K562 (cell line): ENCODE results near the gene MYRFL. TPM values are rescaled to one million over a fixed set of nuclear protein-coding genes. Genes with fewer than 3 reads are reported as not detected.

Experiments
- ATAC-seq: fragments of 200-7000 bp; cut with Tn5 transposase; 3 replicates; pipeline ENCODE4 v1.9.1; 2020; ENCODE audit warnings: moderate library complexity
- BruUV-seq: library from RNA; stranded (reverse); fragments of 400-500 nt; replicated peaks from 2 replicates; lab custom pipeline; 2021; lab: Mats Ljungman, UMichigan
- CTCF ChIA-PET: fragments of 300-600 bp; formaldehyde crosslinking; extraction: SDS; loops from one replicate; lab custom pipeline; 2021; ENCODE audit warnings: low intra/inter-chr PET ratio; lab: Yijun Ruan, JAX
- POLR2A ChIA-PET: fragments of 300-600, 350-650 bp; sonication (Branson Sonifier 250); formaldehyde crosslinking; extraction: SDS; loops from one replicate; lab custom pipeline; 2021; ENCODE audit warnings: antibody characterized with exemption, inconsistent platforms; lab: Yijun Ruan, JAX
- DNase-seq, 4 experiments: peaks; one replicate each; pipeline versions ENCODE4 v3.0.0 to v3.0.0-alpha.2; 2011 to 2018; ENCODE audit warnings: low spot score in 3 of 4, mixed read lengths in 3 of 4; ENCODE audit errors: extremely low read depth in 1 of 4
- FAIRE-seq: peaks from 2 replicates; lab custom pipeline; 2011; peaks lifted over from hg19 to GRCh38; lab: Jason Lieb, UNC
- H2AFZ ChIP-seq: 2 replicates; pipeline ENCODE4 v1.6.0; 2011; ENCODE audit warnings: low read depth, low read length, control low read depth, inconsistent platforms
- H3K27ac ChIP-seq: fragments of 200-600 bp; 3 replicates; pipeline ENCODE4 v1.8.0; 2011; ENCODE audit warnings: low read depth, mild to moderate bottlenecking, control low read depth, inconsistent platforms, low read length, moderate library complexity, mixed read lengths; ENCODE audit errors: extremely low read depth
- H3K27me3 ChIP-seq, 2 experiments: fragments of 300-600 bp in 1 of 2; 2 replicates in 1 of 2; 3 replicates in 1 of 2; pipeline versions ENCODE4 v1.6.0 to v1.8.0; 2011; ENCODE audit warnings: inconsistent platforms in 2 of 2, low read length in 2 of 2, mild to moderate bottlenecking in 1 of 2, mixed read lengths in 1 of 2, moderate library complexity in 1 of 2; ENCODE audit not compliant: control insufficient read depth in 2 of 2, insufficient read depth in 2 of 2
- H3K36me3 ChIP-seq: fragments of 300-600 bp; 3 replicates; pipeline ENCODE4 v1.8.0; 2011; ENCODE audit warnings: mild to moderate bottlenecking, low read length, inconsistent platforms; ENCODE audit not compliant: control insufficient read depth, insufficient read depth
- H3K4me1 ChIP-seq, 2 experiments: fragments of 200-600 bp in 1 of 2; replicated peaks in 1 of 2; 2 replicates in 1 of 2; 3 replicates in 1 of 2; pipeline versions ENCODE4 v1.5.1 to v1.8.0; 2011; ENCODE audit warnings: inconsistent platforms in 2 of 2, low read length in 2 of 2, mild to moderate bottlenecking in 1 of 2, mixed read lengths in 1 of 2, moderate library complexity in 1 of 2; ENCODE audit not compliant: control insufficient read depth in 2 of 2, insufficient read depth in 2 of 2
- H3K4me2 ChIP-seq: 2 replicates; pipeline ENCODE4 v1.6.1; 2011; ENCODE audit warnings: low read length, control low read depth, inconsistent platforms, mixed read lengths; ENCODE audit not compliant: insufficient read depth
- H3K4me3 ChIP-seq: fragments of 200-600 bp; sonication (generic), shearing (Covaris generic); 2 replicates; pipeline ENCODE4 v1.5.1; 2016; ENCODE audit warnings: control low read depth, inconsistent platforms
- H3K79me2 ChIP-seq: fragments of 200-600 bp; 3 replicates; pipeline ENCODE4 v1.8.0; 2011; ENCODE audit warnings: low read length, inconsistent platforms; ENCODE audit not compliant: control insufficient read depth, insufficient read depth
- H3K9ac ChIP-seq, 2 experiments: 2 replicates each; pipeline versions ENCODE4 v1.6.0 to v1.6.1; 2011; ENCODE audit warnings: low read depth in 2 of 2, low read length in 2 of 2, control low read depth in 1 of 2, inconsistent platforms in 1 of 2, mild to moderate bottlenecking in 1 of 2, mixed read lengths in 1 of 2; ENCODE audit not compliant: insufficient read depth in 1 of 2
- H3K9me1 ChIP-seq: one replicate; pipeline ENCODE4 v1.6.0; 2011; ENCODE audit warnings: inconsistent platforms, mild to moderate bottlenecking, low read length, moderate library complexity; ENCODE audit not compliant: control insufficient read depth, insufficient read depth
- H3K9me3 ChIP-seq: replicated peaks from 2 replicates; pipeline ENCODE4 v1.5.1; 2011; ENCODE audit warnings: low read depth, low read length, inconsistent platforms; ENCODE audit not compliant: control insufficient read depth, insufficient read depth
- H4K20me1 ChIP-seq: replicated peaks from 2 replicates; pipeline ENCODE4 v1.6.1; 2011; ENCODE audit warnings: low read length, inconsistent platforms, mixed read lengths; ENCODE audit not compliant: control insufficient read depth, insufficient read depth
- CREB5 ChIP-seq: fragments of 250-450 bp; sonication (Bioruptor Pico); IDR thresholded peaks from 2 replicates; pipeline ENCODE4 v1.5.0; 2020; ENCODE audit warnings: mild to moderate bottlenecking
- POLR2H ChIP-seq: IDR thresholded peaks from 2 replicates; pipeline ENCODE4 v1.6.1; 2016; ENCODE audit warnings: missing genetic modification characterization, low read depth, mild to moderate bottlenecking, control low read depth, missing compliant biosample characterization, moderate library complexity
- PTRF ChIP-seq: fragments of 450-650 bp; IDR thresholded peaks from 2 replicates; pipeline ENCODE4 v1.6.1; 2016; ENCODE audit warnings: mild to moderate bottlenecking, missing genetic modification characterization, missing compliant biosample characterization
- SMARCA5 ChIP-seq: fragments of 450-650 bp; IDR thresholded peaks from 2 replicates; pipeline ENCODE4 v1.6.1; 2016
- SMC3 ChIP-seq: conservative IDR thresholded peaks from 2 replicates; pipeline ENCODE4 v1.6.1; 2011; ENCODE audit warnings: low read depth, low read length, improper control_type of control experiment; ENCODE audit not compliant: insufficient read depth
- WGBS: fragments of 100-300 bp; shearing (Covaris generic); methylation state at CpG from one replicate; pipeline ENCODE4 v1.1.6; 2016; ENCODE audit warnings: low coverage, mixed read lengths; ENCODE audit not compliant: insufficient coverage; ENCODE audit errors: missing lambda C conversion rate; 5-methylcytosine and 5-hydroxymethylcytosine counted together
- in situ Hi-C: fragments of 300-500 bp; cut with MboI; formaldehyde crosslinking; loops from 4 replicates; pipeline ENCODE4 v1.15.0; 2018; ENCODE audit warnings: inconsistent platforms, mixed read lengths
- intact Hi-C: fragments of 100-400 bp; cut with micrococcal nuclease; formaldehyde crosslinking; loops from 2 replicates; pipeline ENCODE4 v1.14.2; 2022
- polyA plus RNA-seq, 8 experiments: library from polyadenylated mRNA; depleted of rRNA in 4 of 8; stranded (reverse) in 5 of 8; unstranded in 3 of 8; fragments of >200 nt; fragmentation: Nextera tagmentation in 2 of 8; fragmentation: Illumina TruSeq in 1 of 8; extraction: Ambion mirVana in 2 of 8; extraction: Trizol in 1 of 8; gene quantifications; 2 replicates each; pipeline versions ENCODE4 v1.2.1 to v1.2.3, GENCODE V29; 2011 to 2014; ENCODE audit warnings: inconsistent platforms in 1 of 8, missing spikeins in 1 of 8
- total RNA-seq, 7 experiments: library from RNA; depleted of rRNA in 6 of 7; stranded (reverse); fragments of >200 nt in 6 of 7; fragmentation: Illumina TruSeq in 2 of 7; extraction: Trizol in 2 of 7; gene quantifications; 2 replicates each; pipeline versions ENCODE4 v1.2.1 to v1.2.3, GENCODE V29; 2011 to 2021; ENCODE audit warnings: low replicate concordance in 1 of 7
- TF ChIP-seq, protein P1 (sequence below): fragments of 450-650 bp; IDR thresholded peaks from 2 replicates; pipeline ENCODE4 v1.6.1; 2016; ENCODE audit warnings: low read depth
- TF ChIP-seq, protein P2 (sequence below): fragments of 450-650 bp; IDR thresholded peaks from 2 replicates; pipeline ENCODE4 v1.6.1; 2018; ENCODE audit not compliant: partially characterized antibody

MYRFL gene
- total and polyA plus RNA-seq, 9 of the 15 experiments (the other 6 are each of a cell fraction or from before 2014, with no cell fraction given), result not detected

DNA sequence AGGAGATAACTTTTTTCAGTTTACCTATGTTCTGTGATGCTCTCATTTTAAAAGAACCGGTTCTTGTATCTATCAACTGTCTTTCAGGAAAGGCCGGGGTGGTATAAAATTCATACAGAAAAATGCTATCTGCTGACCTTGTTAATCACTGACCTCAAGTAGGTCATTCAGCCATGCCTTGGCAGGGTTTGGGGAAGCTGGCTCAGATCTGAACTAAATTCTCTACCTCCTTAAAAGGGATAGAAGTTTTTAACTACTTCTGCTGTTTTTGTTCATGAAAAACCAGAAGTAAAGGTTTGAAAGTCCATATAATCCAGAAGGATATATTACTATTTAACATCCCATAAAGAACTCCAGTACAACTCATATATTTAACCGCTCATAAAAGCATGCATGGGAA lies 10.1 kb downstream of the MYRFL start (continued):
- TF ChIP-seq, protein P1, sequence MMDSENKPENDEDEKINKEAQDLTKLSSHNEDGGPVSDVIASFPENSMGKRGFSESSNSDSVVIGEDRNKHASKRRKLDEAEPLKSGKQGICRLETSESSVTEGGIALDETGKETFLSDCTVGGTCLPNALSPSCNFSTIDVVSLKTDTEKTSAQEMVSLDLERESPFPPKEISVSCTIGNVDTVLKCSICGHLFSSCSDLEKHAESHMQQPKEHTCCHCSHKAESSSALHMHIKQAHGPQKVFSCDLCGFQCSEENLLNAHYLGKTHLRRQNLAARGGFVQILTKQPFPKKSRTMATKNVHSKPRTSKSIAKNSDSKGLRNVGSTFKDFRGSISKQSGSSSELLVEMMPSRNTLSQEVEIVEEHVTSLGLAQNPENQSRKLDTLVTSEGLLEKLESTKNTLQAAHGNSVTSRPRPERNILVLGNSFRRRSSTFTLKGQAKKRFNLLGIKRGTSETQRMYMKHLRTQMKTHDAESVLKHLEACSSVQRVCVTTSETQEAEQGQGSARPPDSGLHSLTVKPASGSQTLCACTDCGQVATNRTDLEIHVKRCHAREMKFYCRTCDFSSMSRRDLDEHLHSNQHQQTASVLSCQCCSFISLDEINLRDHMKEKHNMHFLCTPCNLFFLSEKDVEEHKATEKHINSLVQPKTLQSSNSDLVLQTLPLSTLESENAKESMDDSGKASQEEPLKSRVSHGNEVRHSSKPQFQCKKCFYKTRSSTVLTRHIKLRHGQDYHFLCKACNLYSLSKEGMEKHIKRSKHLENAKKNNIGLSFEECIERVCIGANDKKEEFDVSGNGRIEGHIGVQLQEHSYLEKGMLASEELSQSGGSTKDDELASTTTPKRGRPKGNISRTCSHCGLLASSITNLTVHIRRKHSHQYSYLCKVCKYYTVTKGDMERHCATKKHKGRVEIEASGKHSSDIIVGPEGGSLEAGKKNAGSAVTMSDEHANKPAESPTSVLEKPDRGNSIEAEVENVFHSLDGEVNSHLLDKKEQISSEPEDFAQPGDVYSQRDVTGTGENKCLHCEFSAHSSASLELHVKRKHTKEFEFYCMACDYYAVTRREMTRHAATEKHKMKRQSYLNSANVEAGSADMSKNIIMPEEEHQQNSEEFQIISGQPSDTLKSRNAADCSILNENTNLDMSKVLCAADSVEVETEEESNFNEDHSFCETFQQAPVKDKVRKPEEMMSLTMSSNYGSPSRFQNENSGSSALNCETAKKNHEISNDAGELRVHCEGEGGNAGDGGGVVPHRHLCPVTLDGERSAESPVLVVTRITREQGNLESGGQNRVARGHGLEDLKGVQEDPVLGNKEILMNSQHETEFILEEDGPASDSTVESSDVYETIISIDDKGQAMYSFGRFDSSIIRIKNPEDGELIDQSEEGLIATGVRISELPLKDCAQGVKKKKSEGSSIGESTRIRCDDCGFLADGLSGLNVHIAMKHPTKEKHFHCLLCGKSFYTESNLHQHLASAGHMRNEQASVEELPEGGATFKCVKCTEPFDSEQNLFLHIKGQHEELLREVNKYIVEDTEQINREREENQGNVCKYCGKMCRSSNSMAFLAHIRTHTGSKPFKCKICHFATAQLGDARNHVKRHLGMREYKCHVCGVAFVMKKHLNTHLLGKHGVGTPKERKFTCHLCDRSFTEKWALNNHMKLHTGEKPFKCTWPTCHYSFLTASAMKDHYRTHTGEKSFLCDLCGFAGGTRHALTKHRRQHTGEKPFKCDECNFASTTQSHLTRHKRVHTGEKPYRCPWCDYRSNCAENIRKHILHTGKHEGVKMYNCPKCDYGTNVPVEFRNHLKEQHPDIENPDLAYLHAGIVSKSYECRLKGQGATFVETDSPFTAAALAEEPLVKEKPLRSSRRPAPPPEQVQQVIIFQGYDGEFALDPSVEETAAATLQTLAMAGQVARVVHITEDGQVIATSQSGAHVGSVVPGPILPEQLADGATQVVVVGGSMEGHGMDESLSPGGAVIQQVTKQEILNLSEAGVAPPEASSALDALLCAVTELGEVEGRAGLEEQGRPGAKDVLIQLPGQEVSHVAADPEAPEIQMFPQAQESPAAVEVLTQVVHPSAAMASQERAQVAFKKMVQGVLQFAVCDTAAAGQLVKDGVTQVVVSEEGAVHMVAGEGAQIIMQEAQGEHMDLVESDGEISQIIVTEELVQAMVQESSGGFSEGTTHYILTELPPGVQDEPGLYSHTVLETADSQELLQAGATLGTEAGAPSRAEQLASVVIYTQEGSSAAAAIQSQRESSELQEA, result no peak
- TF ChIP-seq, all 486 proteins: peak for 0

GRCh38 chr12:69836015-69836414 lies 11.0 kb downstream of the MYRFL start:
- H3K4me1 ChIP-seq, result no peaks in the 10 kb centered on the region; a peak in 1 of 5 replicates
- no peak overlapping the region for H2AFZ ChIP-seq
- in situ Hi-C loops (no loop called here), intact Hi-C loops (no loop called here)
- H3K36me3 ChIP-seq, result no peaks in the 10 kb centered on the region
- H3K4me3 ChIP-seq, result no peak overlapping the region
- 3% methylated on average over 13 of the region's 13 CpGs for WGBS
- no peak overlapping the region for H3K9ac ChIP-seq
- H3K27me3 ChIP-seq, result peaks cover 9 to 11% of the 10 kb centered on the region in 2 experiments
- ATAC-seq, result no peak
- CTCF ChIA-PET, result no interaction called here
- H3K79me2 ChIP-seq, result no peaks in the 10 kb centered on the region
- FAIRE-seq, result no peak
- POLR2A ChIA-PET, result interaction anchor here (0.6 kb wide), 1 partner anchor 192 kb away, joined by 4 read pairs; no protein-coding TSS in a partner anchor
- H3K9me3 ChIP-seq, result no peaks in the 10 kb centered on the region
- BruUV-seq, result no TSS peak
- no peak overlapping the region for H3K27ac ChIP-seq
- H3K9me1 ChIP-seq, result no peaks in the 10 kb centered on the region
- H3K4me2 ChIP-seq, result no peak overlapping the region
- no peak for DNase-seq
- no peaks in the 10 kb centered on the region for H4K20me1 ChIP-seq
- no peak for TF ChIP-seq SMARCA5
- no peak for TF ChIP-seq PTRF
- TF ChIP-seq, protein P2, sequence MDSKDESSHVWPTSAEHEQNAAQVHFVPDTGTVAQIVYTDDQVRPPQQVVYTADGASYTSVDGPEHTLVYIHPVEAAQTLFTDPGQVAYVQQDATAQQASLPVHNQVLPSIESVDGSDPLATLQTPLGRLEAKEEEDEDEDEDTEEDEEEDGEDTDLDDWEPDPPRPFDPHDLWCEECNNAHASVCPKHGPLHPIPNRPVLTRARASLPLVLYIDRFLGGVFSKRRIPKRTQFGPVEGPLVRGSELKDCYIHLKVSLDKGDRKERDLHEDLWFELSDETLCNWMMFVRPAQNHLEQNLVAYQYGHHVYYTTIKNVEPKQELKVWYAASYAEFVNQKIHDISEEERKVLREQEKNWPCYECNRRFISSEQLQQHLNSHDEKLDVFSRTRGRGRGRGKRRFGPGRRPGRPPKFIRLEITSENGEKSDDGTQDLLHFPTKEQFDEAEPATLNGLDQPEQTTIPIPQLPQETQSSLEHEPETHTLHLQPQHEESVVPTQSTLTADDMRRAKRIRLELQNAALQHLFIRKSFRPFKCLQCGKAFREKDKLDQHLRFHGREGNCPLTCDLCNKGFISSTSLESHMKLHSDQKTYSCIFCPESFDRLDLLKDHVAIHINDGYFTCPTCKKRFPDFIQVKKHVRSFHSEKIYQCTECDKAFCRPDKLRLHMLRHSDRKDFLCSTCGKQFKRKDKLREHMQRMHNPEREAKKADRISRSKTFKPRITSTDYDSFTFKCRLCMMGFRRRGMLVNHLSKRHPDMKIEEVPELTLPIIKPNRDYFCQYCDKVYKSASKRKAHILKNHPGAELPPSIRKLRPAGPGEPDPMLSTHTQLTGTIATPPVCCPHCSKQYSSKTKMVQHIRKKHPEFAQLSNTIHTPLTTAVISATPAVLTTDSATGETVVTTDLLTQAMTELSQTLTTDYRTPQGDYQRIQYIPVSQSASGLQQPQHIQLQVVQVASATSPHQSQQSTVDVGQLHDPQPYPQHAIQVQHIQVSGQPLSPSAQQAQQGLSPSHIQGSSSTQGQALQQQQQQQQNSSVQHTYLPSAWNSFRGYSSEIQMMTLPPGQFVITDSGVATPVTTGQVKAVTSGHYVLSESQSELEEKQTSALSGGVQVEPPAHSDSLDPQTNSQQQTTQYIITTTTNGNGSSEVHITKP, result no peak
- TF ChIP-seq CREB5 (CRISPR knock-in tag), result no peak
- TF ChIP-seq SMC3, result no peak
- no peak for TF ChIP-seq POLR2H
